ENCODE results near the gene KCNG2. TPM values are rescaled to one million over a fixed set of nuclear protein-coding genes. Genes with fewer than 3 reads are reported as not detected.
A peak's percentile ranks its signal among the peaks of the same experiment; 100 is the strongest.

Gene KCNG2
- not detected for total RNA-seq
- 0.14 TPM for polyA plus RNA-seq (2013, experiment 1 of 2)
- polyA plus RNA-seq (2013, experiment 2 of 2): 0.15 TPM
- total RNA-seq: 0 to 0.25 (median 0) reads per million in 172 experiments

DNA sequence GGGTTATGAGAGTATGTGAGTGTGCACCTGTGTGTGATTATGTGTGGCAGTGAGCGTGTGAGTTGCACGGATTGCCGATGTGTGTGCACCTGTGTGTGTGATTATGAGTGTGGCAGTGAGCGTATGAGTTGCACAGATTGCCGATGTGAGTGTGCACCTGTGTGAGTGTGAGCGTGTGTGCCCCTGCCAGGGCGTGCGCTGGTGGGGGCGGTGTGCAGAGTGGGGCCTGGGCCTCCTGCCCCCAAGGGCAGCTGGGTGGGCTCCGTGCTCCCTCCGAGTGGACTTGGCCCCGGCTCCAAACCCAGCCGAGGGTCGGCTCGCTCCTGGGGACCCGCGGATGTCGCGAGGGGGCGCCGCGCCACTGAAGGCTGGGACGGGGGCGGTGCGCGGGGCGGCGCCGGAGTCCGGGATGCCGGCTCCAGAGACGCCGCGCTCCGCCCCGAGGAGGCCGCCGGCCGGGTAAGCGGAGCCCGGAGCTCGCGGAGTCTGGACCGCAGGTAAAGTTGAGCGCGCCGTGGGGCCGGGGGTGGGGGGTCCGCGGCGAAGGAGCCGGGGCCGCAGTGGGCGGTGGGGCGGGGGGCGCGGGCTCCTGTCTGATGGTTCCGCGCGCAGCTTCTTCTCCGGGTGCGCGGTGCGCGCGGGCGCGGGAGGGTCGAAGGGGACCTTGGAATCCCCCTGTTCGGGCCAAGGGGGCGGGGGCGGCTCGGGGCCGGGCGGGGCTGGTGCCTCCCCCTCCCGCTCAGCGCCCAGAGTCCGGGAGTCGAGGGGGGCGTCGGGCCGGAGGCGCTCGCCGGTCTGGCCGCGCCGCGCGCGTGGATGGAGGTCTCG, at the start of gene KCNG2:
TSS of gene KCNG2 (plus strand) at position 421 of the 828 bp plus-strand sequence. CDS start 65,730 bp downstream, outside the sequence.
- Mint-ChIP-seq H3K9me3 (no peaks in the 10 kb centered on the region), H3K4me1 (ENCODE audit: low read depth) (peaks cover 22% of the 10 kb centered on the region), H3K36me3 (ENCODE audit: low read depth) (no peaks in the 10 kb centered on the region), H3K27me3 (peaks cover 51% of the 10 kb centered on the region), H3K27ac (no peak within 1 kb of the TSS), H3K4me3 (peak within 1 kb of the TSS; percentile 71)
- Histone ChIP-seq H3K27ac (ENCODE audit: low read depth in 1 of 2, low read length in 2 of 2) (no peak within 1 kb of the TSS), H3K4me1 (ENCODE audit: insufficient read depth, low read length) (peaks cover 11% of the 10 kb centered on the region), H3K9me3 (ENCODE audit: control insufficient read depth in 1 of 2, insufficient read depth in 1 of 2, low read length in 2 of 2) (peaks cover 0 to 17% of the 10 kb centered on the region in 2 experiments), H3K27me3 (ENCODE audit: control insufficient read depth in 1 of 2, insufficient read depth in 2 of 2, low read length in 2 of 2) (peaks cover 32 to 41% of the 10 kb centered on the region in 2 experiments), H3K36me3 (ENCODE audit: insufficient read depth, low read length) (no peaks in the 10 kb centered on the region), H3K4me3 (ENCODE audit: low read length) (no peak within 1 kb of the TSS)
- no peak for TF ChIP-seq CTCF (IDR thresholded peaks at IDR 0.05)
- CTCF ChIA-PET: no interaction called here
- POLR2A ChIA-PET: no interaction called here
- intact Hi-C loops (cut with DNase I, micrococcal nuclease): loop anchor here in 1 of 2 experiments (10.0 kb wide), 1 partner anchor 167 kb away; the partner anchor contains the start of gene HSBP1L1
- ATAC-seq (ENCODE audit: poor library complexity) (peak; percentile 66), DNase-seq (peak in 3 of 14 experiments; percentile 9 to 28 (median 15))

GRCh38 chr18:79748321-79749180, 49.2 kb upstream of the KCNG2 start:
- ATAC-seq (ENCODE audit: poor library complexity) (no peak), DNase-seq (no peak)
- Mint-ChIP-seq H3K4me1 (ENCODE audit: low read depth) (no peaks in the 10 kb centered on the region), H3K27ac (no peak overlapping the region), H3K27me3 (no peaks in the 10 kb centered on the region), H3K9me3 (peaks cover 2% of the 10 kb centered on the region), H3K36me3 (ENCODE audit: low read depth) (peaks cover 64% of the 10 kb centered on the region), H3K4me3 (no peak overlapping the region)
- CTCF ChIA-PET: no interaction called here
- H3K36me3 ChIP-seq (ENCODE audit: insufficient read depth, low read length): peaks cover 51% of the 10 kb centered on the region
- POLR2A ChIA-PET: no interaction called here
- no peaks in the 10 kb centered on the region for H3K4me1 ChIP-seq (ENCODE audit: insufficient read depth, low read length)
- peaks cover 0 to 11% of the 10 kb centered on the region in 2 experiments for H3K9me3 ChIP-seq (ENCODE audit: control insufficient read depth in 1 of 2, insufficient read depth in 1 of 2, low read length in 2 of 2)
- intact Hi-C loops (cut with DNase I, micrococcal nuclease): no loop called here
- H3K27me3 ChIP-seq (ENCODE audit: control insufficient read depth in 1 of 2, insufficient read depth in 2 of 2, low read length in 2 of 2): no peaks in the 10 kb centered on the region
- H3K27ac ChIP-seq (ENCODE audit: low read depth in 1 of 2, low read length in 2 of 2): no peak overlapping the region
- no peak overlapping the region for H3K4me3 ChIP-seq (ENCODE audit: low read length)
- TF ChIP-seq CTCF (IDR thresholded peaks at IDR 0.05): no peak

- ATAC-seq (ENCODE audit: poor library complexity) (no peak), DNase-seq (no peak)
- no peaks in the 10 kb centered on the region for H3K27me3 Mint-ChIP-seq
- Histone ChIP-seq H3K27me3 (ENCODE audit: control insufficient read depth in 1 of 2, insufficient read depth in 2 of 2, low read length in 2 of 2) (no peaks in the 10 kb centered on the region), H3K4me3 (ENCODE audit: low read length) (no peak overlapping the region), H3K9me3 (ENCODE audit: control insufficient read depth in 1 of 2, insufficient read depth in 1 of 2, low read length in 2 of 2) (peaks cover 0 to 20% of the 10 kb centered on the region in 2 experiments), H3K36me3 (ENCODE audit: insufficient read depth, low read length) (peaks cover 56% of the 10 kb centered on the region), H3K4me1 (ENCODE audit: insufficient read depth, low read length) (no peaks in the 10 kb centered on the region), H3K27ac (ENCODE audit: low read depth in 1 of 2, low read length in 2 of 2) (no peak overlapping the region)
- ChIA-PET CTCF (no interaction called here), POLR2A (no interaction called here)
- TF ChIP-seq CTCF (IDR thresholded peaks at IDR 0.05): no peak
- H3K36me3 Mint-ChIP-seq (ENCODE audit: low read depth): peaks cover 64% of the 10 kb centered on the region
- intact Hi-C loops (cut with DNase I, micrococcal nuclease): no loop called here
- H3K9me3 Mint-ChIP-seq: peaks cover under 1% of the 10 kb centered on the region
- H3K4me1 Mint-ChIP-seq (ENCODE audit: low read depth): no peaks in the 10 kb centered on the region
- H3K27ac Mint-ChIP-seq: no peak overlapping the region
- no peak overlapping the region for H3K4me3 Mint-ChIP-seq
Observed at GRCh38 chr18:79749251-79750191, 48.2 kb upstream of the KCNG2 start.

All from CD4-positive, alpha-beta T cell (primary cell).